ENCODE measurements around the gene SLC22A4. TPM values are rescaled to one million over a fixed set of nuclear protein-coding genes. Genes with fewer than 3 reads are reported as not detected.

Gene SLC22A4
- total and polyA plus RNA-seq, 2 of the 8 experiments (the other 6 are each of a cell fraction or from before 2014, with no cell fraction given), result 0.45 to 0.60 TPM

- no peaks in the 10 kb centered on the region for H3K27me3 ChIP-seq (replicated peaks in 1 of 4; ENCODE audit: control insufficient read depth in 3 of 4, extremely low read depth in 1 of 4, insufficient read depth in 3 of 4, low read length in 3 of 4)
- DNase-seq (ENCODE audit: low read depth in 1 of 2, low spot score in 2 of 2) (no peak), FAIRE-seq (no peak)
- no peak for TF ChIP-seq ATF2 (IDR thresholded peaks at IDR 0.05; ENCODE audit: low read length)
- no peaks in the 10 kb centered on the region for H3K79me2 ChIP-seq (ENCODE audit: control insufficient read depth in 1 of 2, insufficient read depth in 2 of 2, low read length in 2 of 2)
- no peaks in the 10 kb centered on the region for H3K36me3 ChIP-seq (ENCODE audit: control insufficient read depth in 2 of 4, insufficient read depth in 4 of 4, low read length in 3 of 4)
- H2BK20ac ChIP-seq (ENCODE audit: low read length), result no peak overlapping the region
- no peak overlapping the region for H2AFZ ChIP-seq (ENCODE audit: low read length)
- no peak overlapping the region for H4K91ac ChIP-seq (replicated peaks; ENCODE audit: insufficient read length, low read length)
- no peak overlapping the region for H2BK12ac ChIP-seq (ENCODE audit: low read depth, low read length)
- H2BK15ac ChIP-seq (ENCODE audit: low read length), result no peak overlapping the region
- H2BK120ac ChIP-seq (replicated peaks; ENCODE audit: low read depth, low read length), result no peak overlapping the region
- 83% methylated on average over 6 of the region's 6 CpGs; no CpG with 5 or more reads in 1 of the 2 experiments for WGBS, 2 experiments (ENCODE audit: extremely low coverage in 1 of 2, insufficient coverage in 1 of 2, insufficient read length in 1 of 2, insufficient replicate concordance in 2 of 2, low coverage in 1 of 2, low lambda C conversion rate in 2 of 2, missing lambda C conversion rate in 1 of 2)
- no peak overlapping the region for H3K23ac ChIP-seq (ENCODE audit: insufficient read length)
- CTCF ChIA-PET (ENCODE audit: partially characterized antibody), result interaction anchor here (0.8 to 1.9 kb wide), 7 partner anchors 13 to 240 kb away, joined by 4 to 8 read pairs (median 4); no protein-coding TSS in a partner anchor
- no peak overlapping the region for H3K4me3 ChIP-seq (ENCODE audit: extremely low read depth in 1 of 4, insufficient read depth in 2 of 4, low read depth in 3 of 4, low read length in 4 of 4)
- no peaks in the 10 kb centered on the region for H3K23me2 ChIP-seq (ENCODE audit: low read depth, low read length)
- H3K4me2 ChIP-seq (ENCODE audit: insufficient read depth in 1 of 2, low read depth in 2 of 2, low read length in 2 of 2), result no peak overlapping the region
- H2AK5ac ChIP-seq (ENCODE audit: low read depth, low read length), result no peak overlapping the region
- no peaks in the 10 kb centered on the region for H3K9me3 ChIP-seq (ENCODE audit: insufficient read depth in 2 of 2, low read depth in 1 of 2, low read length in 1 of 2)
- H3K9ac ChIP-seq (replicated peaks in 1 of 4; ENCODE audit: extremely low read depth in 1 of 4, low read depth in 3 of 4, low read length in 3 of 4), result no peak overlapping the region
- H4K8ac ChIP-seq (ENCODE audit: extremely low read depth, insufficient read depth, low read length), result no peak overlapping the region
- H3K79me1 ChIP-seq (ENCODE audit: low read depth, low read length), result no peaks in the 10 kb centered on the region
- H3K4me1 ChIP-seq (replicated peaks in 1 of 4; ENCODE audit: control insufficient read depth in 3 of 4, insufficient read depth in 4 of 4, low read length in 3 of 4), result peaks cover 0 to 2% (median 0%) of the 10 kb centered on the region in 4 experiments; a peak in 1 of 7 replicates
- H3K14ac ChIP-seq (ENCODE audit: insufficient read length), result no peak overlapping the region
- no peak overlapping the region for H3K18ac ChIP-seq (ENCODE audit: extremely low read depth, low read length)
- POLR2A ChIA-PET (ENCODE audit: partially characterized antibody), result interaction anchor here (1.0 kb wide), 1 partner anchor 12 kb away, joined by 3 read pairs; no protein-coding TSS in a partner anchor
- no peak overlapping the region for H3K56ac ChIP-seq (replicated peaks; ENCODE audit: insufficient read length, low read depth, low read length)
- H4K20me1 ChIP-seq (replicated peaks in 1 of 2; ENCODE audit: control insufficient read depth in 1 of 2, insufficient read depth in 2 of 2, low read length in 2 of 2), result no peaks in the 10 kb centered on the region
- H3K4ac ChIP-seq (replicated peaks; ENCODE audit: insufficient read length, low read depth, low read length), result no peak overlapping the region
- H2BK5ac ChIP-seq (ENCODE audit: low read depth, low read length), result no peak overlapping the region
- no peak overlapping the region for H3K27ac ChIP-seq (ENCODE audit: low read depth, low read length)
- no peak overlapping the region for H4K5ac ChIP-seq (ENCODE audit: insufficient read length, low read depth, low read length)
These were observed 9.4 kb downstream of the SLC22A4 start for GRCh38 chr5:132303589-132303988.

Measured in H1 (cell line).